IMR-90 (cell line): Measurements from ENCODE around the gene LAGE3. TPM values are rescaled to one million over a fixed set of nuclear protein-coding genes. Genes with fewer than 3 reads are reported as not detected.

ENCODE experiments used
- ATAC-seq: fragments of 200-7000 bp; cut with Tn5 transposase; 2 replicates; pipeline ENCODE4 v1.9.1; 2020; ENCODE audit warnings: low read depth, mild to moderate bottlenecking, moderate library complexity
- BruUV-seq: library from RNA; stranded (reverse); fragments of 400-500 nt; replicated peaks from 2 replicates; lab custom pipeline; 2021; lab: Mats Ljungman, UMichigan
- CTCF ChIA-PET: fragments of 300-600 bp; formaldehyde crosslinking; extraction: SDS; loops from one replicate; lab custom pipeline; 2021; ENCODE audit warnings: antibody characterized with exemption; lab: Yijun Ruan, JAX
- POLR2A ChIA-PET: fragments of 300-600 bp; sonication (Branson Sonifier 250); formaldehyde crosslinking; loops from one replicate; lab custom pipeline; 2022; ENCODE audit warnings: antibody characterized with exemption; ENCODE audit not compliant: unreplicated experiment; lab: Charles Lee
- DNase-seq: peaks from one replicate; pipeline ENCODE4 v3.0.0; 2013
- H2AFZ ChIP-seq: replicated peaks from 2 replicates; pipeline ENCODE3; 2013; ENCODE audit warnings: low read length, mild to moderate bottlenecking; ENCODE audit not compliant: poor library complexity
- H2AK5ac ChIP-seq: 2 replicates; pipeline ENCODE4 v1.6.1; 2013; ENCODE audit warnings: low read depth, low read length, inconsistent platforms
- H2AK9ac ChIP-seq: replicated peaks from 2 replicates; pipeline ENCODE3; 2013; ENCODE audit warnings: mild to moderate bottlenecking, low read depth, low read length, moderate library complexity; ENCODE audit not compliant: poor library complexity
- H2BK120ac ChIP-seq: 2 replicates; pipeline ENCODE4 v1.6.1; 2013; ENCODE audit warnings: low read depth, low read length, inconsistent platforms
- H2BK15ac ChIP-seq: 3 replicates; pipeline ENCODE4 v1.6.1; 2013; ENCODE audit warnings: low read depth, low read length, inconsistent platforms
- H2BK20ac ChIP-seq: 2 replicates; pipeline ENCODE4 v1.6.1; 2013; ENCODE audit warnings: low read depth, mild to moderate bottlenecking, inconsistent platforms, low read length, moderate library complexity
- H2BK5ac ChIP-seq: 2 replicates; pipeline ENCODE4 v1.6.1; 2013; ENCODE audit warnings: mild to moderate bottlenecking, low read depth, low read length, inconsistent platforms; ENCODE audit not compliant: poor library complexity, severe bottlenecking
- H3K14ac ChIP-seq: replicated peaks from 2 replicates; pipeline ENCODE4 v1.6.1; 2013; ENCODE audit warnings: low read depth, low read length, inconsistent platforms
- H3K18ac ChIP-seq: 2 replicates; pipeline ENCODE4 v1.6.1; 2013; ENCODE audit warnings: low read depth, low read length, control low read depth
- H3K23ac ChIP-seq: 2 replicates; pipeline ENCODE4 v1.6.1; 2013; ENCODE audit warnings: low read depth, low read length, inconsistent platforms
- H3K27ac ChIP-seq: 2 replicates; pipeline ENCODE4 v1.5.1; 2013; ENCODE audit warnings: mild to moderate bottlenecking, control low read depth, low read length; ENCODE audit not compliant: insufficient read depth
- H3K27me3 ChIP-seq: 2 replicates; pipeline ENCODE4 v1.6.1; 2013; ENCODE audit warnings: low read length; ENCODE audit not compliant: control insufficient read depth, insufficient read depth
- H3K36me3 ChIP-seq: 2 replicates; pipeline ENCODE4 v1.6.1; 2013; ENCODE audit warnings: low read length, mixed read lengths; ENCODE audit not compliant: control insufficient read depth, insufficient read depth
- H3K4ac ChIP-seq: 2 replicates; pipeline ENCODE4 v1.6.1; 2013; ENCODE audit warnings: low read depth, low read length, inconsistent platforms
- H3K4me1 ChIP-seq: 2 replicates; pipeline ENCODE4 v1.6.1; 2013; ENCODE audit warnings: low read length, mixed read lengths; ENCODE audit not compliant: control insufficient read depth, insufficient read depth
- H3K4me2 ChIP-seq: 2 replicates; pipeline ENCODE4 v1.6.1; 2013; ENCODE audit warnings: low read depth, mild to moderate bottlenecking, control low read depth, low read length, moderate library complexity
- H3K4me3 ChIP-seq: 2 replicates; pipeline ENCODE4 v1.5.1; 2013; ENCODE audit warnings: low read depth, mild to moderate bottlenecking, control low read depth, low read length, moderate library complexity; ENCODE audit not compliant: insufficient read depth
- H3K56ac ChIP-seq: 2 replicates; pipeline ENCODE4 v1.6.1; 2013; ENCODE audit warnings: low read length, inconsistent platforms; ENCODE audit not compliant: insufficient read depth; ENCODE audit errors: extremely low read depth
- H3K79me1 ChIP-seq, 2 experiments: 2 replicates each; pipeline ENCODE4 v1.6.1; 2013; ENCODE audit warnings: low read length in 2 of 2, inconsistent platforms in 1 of 2, low read depth in 1 of 2
- H3K9ac ChIP-seq: 2 replicates; pipeline ENCODE4 v1.6.1; 2013; ENCODE audit warnings: low read depth, low read length, control low read depth
- H3K9me1 ChIP-seq: 2 replicates; pipeline ENCODE4 v1.6.1; 2013; ENCODE audit warnings: low read length, inconsistent platforms; ENCODE audit not compliant: insufficient read depth
- H3K9me3 ChIP-seq: 2 replicates; pipeline ENCODE4 v1.6.1; 2013; ENCODE audit warnings: low read length; ENCODE audit not compliant: control insufficient read depth, insufficient read depth
- H4K20me1 ChIP-seq: 2 replicates; pipeline ENCODE4 v1.6.1; 2013; ENCODE audit warnings: low read length, inconsistent platforms; ENCODE audit not compliant: insufficient read depth
- H4K5ac ChIP-seq: 2 replicates; pipeline ENCODE4 v1.6.1; 2013; ENCODE audit warnings: mild to moderate bottlenecking, low read depth, low read length, control low read depth
- H4K8ac ChIP-seq, 2 experiments: 2 replicates each; pipeline ENCODE4 v1.6.1; 2013; ENCODE audit warnings: low read depth in 2 of 2, low read length in 2 of 2, control low read depth in 1 of 2, inconsistent platforms in 1 of 2
- H4K91ac ChIP-seq: 2 replicates; pipeline ENCODE4 v1.6.1; 2013; ENCODE audit warnings: low read depth, low read length, inconsistent platforms; ENCODE audit not compliant: insufficient read depth
- MAZ ChIP-seq: IDR thresholded peaks from 2 replicates; pipeline ENCODE4 v1.6.1; 2012; ENCODE audit warnings: low read depth, mild to moderate bottlenecking, low read length, improper control_type of control experiment, moderate library complexity, borderline replicate concordance
- POLR2A ChIP-seq: IDR thresholded peaks from 2 replicates; pipeline ENCODE4 v1.6.1; 2012; ENCODE audit warnings: mild to moderate bottlenecking, low read depth, low read length
- RAD21 ChIP-seq: IDR thresholded peaks from 2 replicates; pipeline ENCODE4 v1.6.1; 2012; ENCODE audit warnings: low read length, improper control_type of control experiment
- RFX5 ChIP-seq: IDR thresholded peaks from 2 replicates; pipeline ENCODE4 v1.8.0; 2012; ENCODE audit warnings: low read depth, mild to moderate bottlenecking, low read length, moderate library complexity
- SMC3 ChIP-seq: fragments of 150-350 bp; IDR thresholded peaks from 2 replicates; pipeline ENCODE4 v1.6.1; 2016; ENCODE audit warnings: low read depth, mild to moderate bottlenecking, antibody characterized with exemption, low read length, moderate library complexity
- WGBS, 2 experiments: methylation state at CpG; one replicate each; pipeline versions ENCODE4 v1.1.5 to v1.1.7; 2013; ENCODE audit warnings: missing lambda C conversion rate in 2 of 2; ENCODE audit not compliant: insufficient read length in 1 of 2; ENCODE audit errors: extremely low coverage in 2 of 2; 5-methylcytosine and 5-hydroxymethylcytosine counted together
- dilution Hi-C: fragments of 300-500 bp; cut with HindIII; formaldehyde crosslinking; loops from one replicate; pipeline ENCODE4 v1.14.3; 2018; ENCODE audit warnings: low sequenced_read_pairs; ENCODE audit not compliant: unreplicated experiment
- in situ Hi-C: fragments of 300-500 bp; cut with MboI; formaldehyde crosslinking; loops from 3 replicates; pipeline ENCODE4 v1.14.3; 2019; ENCODE audit warnings: low sequenced_read_pairs, inconsistent platforms, mixed read lengths
- intact Hi-C: fragments of 100-400 bp; cut with micrococcal nuclease; formaldehyde crosslinking; loops from 2 replicates; pipeline ENCODE4 v1.10.0; 2022
- polyA plus RNA-seq, 3 experiments: library from polyadenylated mRNA; depleted of rRNA; stranded (reverse); fragments of >200 nt; gene quantifications; 2 replicates each; pipeline ENCODE4 v1.2.3, GENCODE V29; 2012; ENCODE audit warnings: low replicate concordance in 1 of 3
- total RNA-seq: library from RNA; depleted of rRNA; stranded (reverse); fragments of >200 nt; gene quantifications from 2 replicates; pipeline ENCODE4 v1.2.3, GENCODE V29; 2012

LAGE3 gene
- total and polyA plus RNA-seq, 2 of the 4 experiments (the other 2 are of a cell fraction): 3.6 to 14.8 TPM

DNA sequence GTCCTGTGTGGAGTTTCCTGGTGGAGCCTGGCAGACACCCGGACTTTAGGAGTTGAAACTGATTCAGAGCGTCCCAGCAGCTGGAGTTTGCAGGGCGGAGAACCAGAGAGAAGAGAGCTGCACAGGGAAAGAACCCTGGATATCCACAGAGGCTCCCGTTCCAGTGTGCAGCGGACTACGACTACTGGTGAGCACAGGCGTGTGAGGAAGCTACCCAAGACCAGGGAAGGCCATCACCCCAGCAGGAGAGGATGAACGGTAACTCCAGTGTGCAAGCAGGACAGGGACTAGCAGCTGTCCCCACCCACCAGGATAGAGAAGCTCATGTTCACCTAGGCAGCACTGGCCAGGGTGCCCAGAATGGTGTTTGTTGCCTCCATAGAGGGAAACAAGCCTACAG, 2.3 kb downstream of the LAGE3 start:
- no peaks in the 10 kb centered on the region for H3K27me3 ChIP-seq
- H4K5ac ChIP-seq: no peak overlapping the region
- 77% methylated on average over 3 of the region's 8 CpGs; no CpG with 5 or more reads in 1 of the 2 experiments for WGBS, 2 experiments
- no peak overlapping the region for H3K9ac ChIP-seq
- H4K8ac ChIP-seq: no peak overlapping the region
- no peak overlapping the region for H2AFZ ChIP-seq
- H3K4me1 ChIP-seq: no peaks in the 10 kb centered on the region
- no peak overlapping the region for H3K4me3 ChIP-seq
- H2BK120ac ChIP-seq: no peak overlapping the region
- peaks cover 13% of the 10 kb centered on the region for H3K36me3 ChIP-seq
- no peaks in the 10 kb centered on the region; the same call in 1 of the 2 replicates for H4K20me1 ChIP-seq
- H3K79me1 ChIP-seq: no peaks in the 10 kb centered on the region; a peak in 1 of 4 replicates
- H3K27ac ChIP-seq: no peak overlapping the region
- no peak overlapping the region for H3K4me2 ChIP-seq
- no peak overlapping the region for H2AK9ac ChIP-seq
- H4K91ac ChIP-seq: no peak overlapping the region
- CTCF ChIA-PET: no interaction called here
- no peak overlapping the region for H2BK15ac ChIP-seq
- H2BK20ac ChIP-seq: no peak overlapping the region
- TF ChIP-seq MAZ (no peak), POLR2A (no peak), SMC3 (no peak), RAD21 (no peak), RFX5 (no peak)
- H3K4ac ChIP-seq: no peak overlapping the region
- DNase-seq: no peak
- POLR2A ChIA-PET: interaction anchor here (0.7 to 0.8 kb wide), 2 partner anchors 12 to 146 kb away, joined by 3 to 7 read pairs; no protein-coding TSS in a partner anchor
- no peaks in the 10 kb centered on the region for H3K9me1 ChIP-seq
- no peak overlapping the region for H3K56ac ChIP-seq
- H3K18ac ChIP-seq: no peak overlapping the region
- no peak for ATAC-seq
- H3K14ac ChIP-seq: no peak overlapping the region
- in situ Hi-C loops: no loop called here
- no peak overlapping the region for H3K23ac ChIP-seq
- H3K9me3 ChIP-seq: peaks cover 2% of the 10 kb centered on the region; the same call in 1 of the 2 replicates
- no peak overlapping the region for H2AK5ac ChIP-seq
- BruUV-seq: no TSS peak
- no peak overlapping the region for H2BK5ac ChIP-seq
- dilution Hi-C loops: no loop called here
- intact Hi-C loops: no loop called here
